H9 (cell line): ENCODE measurements around the gene TSPAN18. TPM values are rescaled to one million over a fixed set of nuclear protein-coding genes. Genes with fewer than 3 reads are reported as not detected.

Experiments
- DNase-seq: peaks from one replicate; pipeline ENCODE4 v3.0.0-alpha.2; 2017
- H2AFZ ChIP-seq: one replicate; pipeline ENCODE4 v1.6.1; 2013; ENCODE audit warnings: mild to moderate bottlenecking, low read length, control low read depth, moderate library complexity
- H2AK5ac ChIP-seq: 2 replicates; pipeline ENCODE4 v1.6.1; 2013; ENCODE audit warnings: low read length, control low read depth, mixed read lengths; ENCODE audit not compliant: insufficient read length
- H2BK120ac ChIP-seq: one replicate; pipeline ENCODE4 v1.6.1; 2013; ENCODE audit warnings: low read depth, mild to moderate bottlenecking, low read length, control low read depth, inconsistent platforms; ENCODE audit not compliant: poor library complexity, severe bottlenecking
- H2BK12ac ChIP-seq: 2 replicates; pipeline ENCODE4 v1.6.1; 2013; ENCODE audit warnings: low read length, control low read depth, mixed read lengths, low read depth; ENCODE audit not compliant: insufficient read length
- H2BK15ac ChIP-seq: 2 replicates; pipeline ENCODE4 v1.6.1; 2013; ENCODE audit warnings: low read depth, low read length, control low read depth
- H2BK20ac ChIP-seq: one replicate; pipeline ENCODE4 v1.6.1; 2013; ENCODE audit warnings: low read depth, mild to moderate bottlenecking, low read length, control low read depth, inconsistent platforms; ENCODE audit not compliant: poor library complexity, severe bottlenecking
- H2BK5ac ChIP-seq: 2 replicates; pipeline ENCODE4 v1.6.1; 2013; ENCODE audit warnings: low read length, control low read depth, mixed read lengths; ENCODE audit not compliant: insufficient read length
- H3K14ac ChIP-seq: 2 replicates; pipeline ENCODE4 v1.6.1; 2013; ENCODE audit warnings: low read length, control low read depth; ENCODE audit not compliant: insufficient read depth
- H3K18ac ChIP-seq: 2 replicates; pipeline ENCODE4 v1.6.1; 2013; ENCODE audit warnings: low read depth, mild to moderate bottlenecking, mixed read lengths, low read length, control low read depth; ENCODE audit not compliant: insufficient read length
- H3K23ac ChIP-seq: 2 replicates; pipeline ENCODE4 v1.6.1; 2013; ENCODE audit warnings: low read length, control low read depth, mixed read lengths, low read depth; ENCODE audit not compliant: insufficient read length
- H3K23me2 ChIP-seq: 2 replicates; pipeline ENCODE4 v1.6.1; 2013; ENCODE audit warnings: low read depth, mild to moderate bottlenecking, mixed read lengths, low read length, control low read depth; ENCODE audit not compliant: insufficient read length, poor library complexity, severe bottlenecking
- H3K27ac ChIP-seq: 2 replicates; pipeline ENCODE4 v1.5.1; 2013; ENCODE audit warnings: low read length, control low read depth, mixed read lengths, low read depth; ENCODE audit not compliant: insufficient read length
- H3K27me3 ChIP-seq: 2 replicates; pipeline ENCODE4 v1.6.1; 2013; ENCODE audit warnings: low read length, control low read depth, inconsistent platforms; ENCODE audit not compliant: insufficient read depth
- H3K4ac ChIP-seq: 2 replicates; pipeline ENCODE4 v1.6.1; 2013; ENCODE audit warnings: low read depth, mild to moderate bottlenecking, control low read depth, inconsistent platforms, low read length, moderate library complexity
- H3K4me1 ChIP-seq: 2 replicates; pipeline ENCODE4 v1.6.1; 2013; ENCODE audit warnings: low read length, control low read depth, inconsistent platforms; ENCODE audit not compliant: insufficient read depth
- H3K4me2 ChIP-seq: 2 replicates; pipeline ENCODE4 v1.6.1; 2013; ENCODE audit warnings: low read length, control low read depth, mixed read lengths; ENCODE audit not compliant: insufficient read length, insufficient read depth
- H3K56ac ChIP-seq: 2 replicates; pipeline ENCODE4 v1.6.1; 2013; ENCODE audit warnings: low read depth, mild to moderate bottlenecking, mixed read lengths, low read length, control low read depth; ENCODE audit not compliant: insufficient read length
- H3K79me1 ChIP-seq: 2 replicates; pipeline ENCODE4 v1.6.1; 2013; ENCODE audit warnings: low read depth, mild to moderate bottlenecking, moderate library complexity, low read length, control low read depth, inconsistent platforms; ENCODE audit not compliant: insufficient read depth, poor library complexity, severe bottlenecking
- H3K79me2 ChIP-seq: 2 replicates; pipeline ENCODE4 v1.6.1; 2013; ENCODE audit warnings: low read length, control low read depth, inconsistent platforms; ENCODE audit not compliant: insufficient read depth
- H3K9ac ChIP-seq: 2 replicates; pipeline ENCODE4 v1.6.1; 2013; ENCODE audit warnings: low read length, control low read depth, mixed read lengths; ENCODE audit not compliant: insufficient read length; ENCODE audit errors: extremely low read depth
- H3K9me3 ChIP-seq: one replicate; pipeline ENCODE4 v1.6.1; 2013; ENCODE audit warnings: low read depth, low read length, inconsistent platforms; ENCODE audit not compliant: control insufficient read depth
- H3T11ph ChIP-seq: one replicate; pipeline ENCODE4 v1.6.1; 2013; ENCODE audit warnings: mild to moderate bottlenecking, low read length, control low read depth, inconsistent platforms
- H4K20me1 ChIP-seq: one replicate; pipeline ENCODE4 v1.6.1; 2013; ENCODE audit not compliant: control insufficient read depth, insufficient read length, insufficient read depth
- H4K5ac ChIP-seq: 2 replicates; pipeline ENCODE4 v1.6.1; 2013; ENCODE audit warnings: low read depth, mild to moderate bottlenecking, mixed read lengths, low read length, control low read depth; ENCODE audit not compliant: insufficient read length
- H4K8ac ChIP-seq: replicated peaks from 2 replicates; pipeline ENCODE4 v1.6.1; 2013; ENCODE audit warnings: low read length, control low read depth, mixed read lengths, low read depth; ENCODE audit not compliant: insufficient read length
- H4K91ac ChIP-seq: 2 replicates; pipeline ENCODE4 v1.6.1; 2013; ENCODE audit warnings: low read depth, mild to moderate bottlenecking, moderate library complexity, mixed read lengths, low read length, control low read depth; ENCODE audit not compliant: insufficient read length
- H3K27ac Mint-ChIP-seq, 3 experiments: 2 replicates in 2 of 3; 3 replicates in 1 of 3; pipeline ENCODE4 v1.8.0; 2020 to 2021; ENCODE audit warnings: mixed read lengths in 3 of 3, mild to moderate bottlenecking in 1 of 3, moderate library complexity in 1 of 3
- H3K27me3 Mint-ChIP-seq: 2 replicates; pipeline ENCODE4 v1.8.0; 2021; ENCODE audit warnings: low read depth, mild to moderate bottlenecking, moderate library complexity, mixed read lengths
- H3K36me3 Mint-ChIP-seq, 3 experiments: 2 replicates in 2 of 3; 3 replicates in 1 of 3; pipeline ENCODE4 v1.8.0; 2020 to 2021; ENCODE audit warnings: low read depth in 3 of 3, mixed read lengths in 3 of 3; ENCODE audit not compliant: insufficient read depth in 1 of 3
- H3K4me1 Mint-ChIP-seq, 2 experiments: 2 replicates each; pipeline ENCODE4 v1.8.0; 2020; ENCODE audit warnings: mixed read lengths in 2 of 2
- H3K4me3 Mint-ChIP-seq, 2 experiments: 2 replicates in 1 of 2; 3 replicates in 1 of 2; pipeline ENCODE4 v1.8.0; 2020 to 2021; ENCODE audit warnings: mild to moderate bottlenecking in 2 of 2, mixed read lengths in 2 of 2, moderate library complexity in 1 of 2
- H3K9me3 Mint-ChIP-seq, 2 experiments: 2 replicates in 1 of 2; 3 replicates in 1 of 2; pipeline ENCODE4 v1.8.0; 2020; ENCODE audit warnings: mild to moderate bottlenecking in 2 of 2, mixed read lengths in 2 of 2, moderate library complexity in 1 of 2
- WGBS: extraction: QIAGEN DNeasy Blood & Tissue Kit; methylation state at CpG from one replicate; pipeline ENCODE4 v1.1.7; 2013; ENCODE audit warnings: missing lambda C conversion rate, low lambda C conversion rate, mixed read lengths; ENCODE audit not compliant: insufficient read length; ENCODE audit errors: extremely low coverage; 5-methylcytosine and 5-hydroxymethylcytosine counted together
- total RNA-seq: library from RNA; stranded (reverse); gene quantifications from 2 replicates; pipeline ENCODE4 v1.2.1, GENCODE V29; 2021
- TF ChIP-seq, protein P1 (sequence below): fragments of 200-600 bp; sonication (generic); conservative IDR thresholded peaks from 3 replicates; pipeline ENCODE4 v1.8.0; 2021; ENCODE audit warnings: antibody characterized with exemption, mild to moderate bottlenecking

Gene TSPAN18
- total RNA-seq, 1 experiment from 2014 or later, result 25.3 TPM

DNA sequence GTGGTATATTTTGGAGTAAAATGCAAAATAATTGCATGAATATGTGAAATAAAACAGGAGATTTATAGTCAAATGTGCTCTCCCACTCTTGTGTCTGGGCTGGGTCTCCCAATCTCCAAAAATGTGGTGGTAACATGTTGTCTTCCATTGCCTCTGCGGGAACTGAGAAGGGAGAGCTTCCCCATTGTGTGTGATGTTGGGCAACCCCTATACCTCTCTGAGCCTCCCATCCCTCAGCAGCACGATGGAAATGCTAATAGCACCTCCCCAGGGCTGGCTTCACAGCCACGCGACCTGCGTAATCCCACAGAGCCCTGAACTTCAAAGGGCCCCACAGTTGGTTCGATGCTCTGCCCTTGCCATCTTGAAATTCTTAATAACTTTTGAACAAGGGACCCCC is 151.9 kb downstream of the TSPAN18 start:
- Histone ChIP-seq H3K9ac (no peak overlapping the region), H3K79me1 (no peaks in the 10 kb centered on the region), H3K18ac (no peak overlapping the region), H3K4me1 (peaks cover 3% of the 10 kb centered on the region; the same call in 1 of the 2 replicates), H3T11ph (no peak overlapping the region), H3K23ac (no peak overlapping the region), H3K56ac (no peak overlapping the region), H3K4me2 (no peak overlapping the region), H3K9me3 (no peaks in the 10 kb centered on the region), H2BK20ac (no peak overlapping the region), H2BK120ac (no peak overlapping the region), H2BK5ac (no peak overlapping the region), H3K27me3 (no peaks in the 10 kb centered on the region; the same call in 1 of the 2 replicates), H4K91ac (no peak overlapping the region), H4K8ac (no peak overlapping the region), H4K5ac (no peak overlapping the region), H2BK15ac (no peak overlapping the region), H3K79me2 (no peaks in the 10 kb centered on the region), H3K14ac (no peak overlapping the region), H3K27ac (no peak overlapping the region), H3K4ac (no peak overlapping the region), H2AK5ac (no peak overlapping the region), H2AFZ (no peak overlapping the region), H4K20me1 (no peaks in the 10 kb centered on the region), H3K23me2 (no peaks in the 10 kb centered on the region), H2BK12ac (no peak overlapping the region)
- no peak overlapping the region for H3K27ac Mint-ChIP-seq
- peaks cover 7 to 8% of the 10 kb centered on the region in 2 experiments for H3K4me1 Mint-ChIP-seq
- no CpG with 5 or more reads among the region's 6 CpGs for WGBS
- no peak for DNase-seq
- peaks cover 21% of the 10 kb centered on the region for H3K27me3 Mint-ChIP-seq
- H3K36me3 Mint-ChIP-seq, result no peaks in the 10 kb centered on the region
- TF ChIP-seq, protein P1, sequence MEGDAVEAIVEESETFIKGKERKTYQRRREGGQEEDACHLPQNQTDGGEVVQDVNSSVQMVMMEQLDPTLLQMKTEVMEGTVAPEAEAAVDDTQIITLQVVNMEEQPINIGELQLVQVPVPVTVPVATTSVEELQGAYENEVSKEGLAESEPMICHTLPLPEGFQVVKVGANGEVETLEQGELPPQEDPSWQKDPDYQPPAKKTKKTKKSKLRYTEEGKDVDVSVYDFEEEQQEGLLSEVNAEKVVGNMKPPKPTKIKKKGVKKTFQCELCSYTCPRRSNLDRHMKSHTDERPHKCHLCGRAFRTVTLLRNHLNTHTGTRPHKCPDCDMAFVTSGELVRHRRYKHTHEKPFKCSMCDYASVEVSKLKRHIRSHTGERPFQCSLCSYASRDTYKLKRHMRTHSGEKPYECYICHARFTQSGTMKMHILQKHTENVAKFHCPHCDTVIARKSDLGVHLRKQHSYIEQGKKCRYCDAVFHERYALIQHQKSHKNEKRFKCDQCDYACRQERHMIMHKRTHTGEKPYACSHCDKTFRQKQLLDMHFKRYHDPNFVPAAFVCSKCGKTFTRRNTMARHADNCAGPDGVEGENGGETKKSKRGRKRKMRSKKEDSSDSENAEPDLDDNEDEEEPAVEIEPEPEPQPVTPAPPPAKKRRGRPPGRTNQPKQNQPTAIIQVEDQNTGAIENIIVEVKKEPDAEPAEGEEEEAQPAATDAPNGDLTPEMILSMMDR, result no peak
- no peak overlapping the region for H3K4me3 Mint-ChIP-seq
- H3K9me3 Mint-ChIP-seq, result no peaks in the 10 kb centered on the region
